COLO668 (cell line): ENCODE results near the gene LASP1NB.
"Not testable (repeated sequence)": the region's sequence is repeated elsewhere in the genome, so short reads cannot be mapped to it uniquely, and the experiment has no call there.

Source experiments
- DNase-seq: peaks from one replicate; lab custom pipeline; 2025; ENCODE audit not compliant: unreplicated experiment; lab: John Stamatoyannopoulos, UW

LASP1NB gene

DNA sequence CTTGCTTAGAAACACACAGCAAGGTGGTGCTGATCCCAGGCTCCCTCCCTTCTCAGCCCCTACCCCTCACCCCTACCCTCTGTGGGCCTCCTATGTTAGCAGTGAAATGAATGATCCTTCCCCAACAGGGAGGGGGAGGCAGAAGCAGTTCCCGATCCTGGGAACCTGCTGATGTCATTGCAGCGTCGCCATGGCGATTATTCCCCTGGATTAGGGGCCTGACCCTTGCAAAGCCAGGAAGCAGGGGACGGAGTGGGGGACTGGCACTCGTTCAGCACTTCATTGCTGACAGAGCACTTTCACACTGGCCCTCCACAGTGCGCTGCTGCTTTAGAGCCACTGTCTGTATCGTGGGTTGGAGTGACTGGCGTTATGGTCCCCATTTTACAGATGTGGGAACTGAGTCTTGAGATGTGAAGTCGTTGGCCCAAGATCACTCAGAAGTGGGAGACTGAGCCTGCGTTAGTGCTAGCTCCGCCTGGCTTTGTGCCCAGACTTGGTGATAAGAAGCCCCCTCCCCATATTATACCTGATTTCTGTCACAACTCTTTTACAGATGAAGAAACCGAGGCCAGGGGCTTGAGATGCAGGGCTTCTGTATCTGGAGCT lies 29.0 kb upstream of the LASP1NB start:
- DNase-seq: no peak

GRCh38 chr17:38897176-38897575 lies 28.2 kb upstream of the LASP1NB start:
- DNase-seq: no peak

GRCh38 chr17:38897671-38898290 lies 27.6 kb upstream of the LASP1NB start:
- DNase-seq: no peak

- no peak for DNase-seq
Measured at GRCh38 chr17:38898291-38898679, 27.1 kb upstream of the LASP1NB start.

GRCh38 chr17:38898812-38899348 lies 26.5 kb upstream of the LASP1NB start:
- DNase-seq: no peak

DNA sequence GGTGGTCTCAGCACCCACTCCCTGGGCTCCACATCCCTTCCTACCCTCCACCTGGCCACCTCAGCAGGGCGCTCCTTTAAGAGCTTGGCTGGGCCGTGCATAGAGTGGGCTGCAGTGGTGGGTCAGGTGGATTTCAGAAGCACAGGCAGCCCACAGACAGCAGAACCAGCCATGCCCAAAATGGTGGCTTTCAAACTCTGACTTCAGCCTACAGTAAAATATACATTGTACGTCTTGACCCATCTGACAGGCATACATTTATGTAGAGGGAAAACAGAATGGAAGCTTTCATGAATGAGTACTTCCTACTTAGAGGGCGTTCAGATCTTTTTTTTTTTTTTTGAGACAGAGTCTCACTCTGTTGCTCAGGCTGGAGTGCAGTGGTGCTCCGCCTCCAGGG lies 26.0 kb upstream of the LASP1NB start:
- DNase-seq: no peak

- no peak for DNase-seq
Measured at GRCh38 chr17:38900978-38901656, 24.3 kb upstream of the LASP1NB start.

GRCh38 chr17:38903404-38903803 lies 22.0 kb upstream of the LASP1NB start:
- DNase-seq: no peak

DNA sequence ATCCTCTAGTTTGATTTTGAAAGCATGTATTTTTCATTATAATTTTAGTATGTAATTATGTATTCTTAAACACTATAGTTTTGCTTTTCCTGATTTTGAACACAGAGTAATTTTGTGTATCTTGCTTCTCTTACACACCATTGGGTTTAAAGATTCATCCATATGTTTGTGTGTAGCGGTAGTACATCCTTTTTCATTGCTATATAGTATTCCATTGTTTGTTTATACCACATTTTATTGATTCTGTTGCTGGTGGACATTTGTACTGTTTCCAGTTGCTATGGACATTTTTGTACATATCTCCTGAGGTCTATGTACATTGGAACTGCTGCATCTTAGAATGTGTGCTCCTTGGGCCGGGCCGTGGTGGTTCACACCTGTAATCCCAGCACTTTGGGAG lies 20.5 kb upstream of the LASP1NB start:
- DNase-seq: no peak

DNA sequence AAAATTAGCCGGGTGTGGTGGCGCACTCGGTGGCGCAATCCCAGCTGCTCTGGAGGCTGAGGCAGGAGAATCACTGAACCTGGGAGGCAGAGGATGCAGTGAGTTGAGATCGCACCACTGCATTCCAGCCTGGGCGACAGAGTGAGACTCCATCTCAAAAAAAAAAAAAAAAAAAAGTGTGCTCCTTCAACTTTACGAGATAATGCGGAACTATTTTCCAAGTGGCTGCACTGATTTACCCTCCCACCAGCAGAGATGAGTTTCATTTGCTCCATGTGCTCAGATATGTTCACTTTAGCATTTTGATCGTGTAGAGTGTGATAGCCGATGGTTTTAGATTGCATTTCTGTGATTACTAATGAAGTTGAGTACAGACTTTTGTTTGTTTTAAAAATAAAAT lies 20.0 kb upstream of the LASP1NB start:
- no peak for DNase-seq

GRCh38 chr17:38906460-38907228 lies 18.8 kb upstream of the LASP1NB start:
- no peak for DNase-seq

DNA sequence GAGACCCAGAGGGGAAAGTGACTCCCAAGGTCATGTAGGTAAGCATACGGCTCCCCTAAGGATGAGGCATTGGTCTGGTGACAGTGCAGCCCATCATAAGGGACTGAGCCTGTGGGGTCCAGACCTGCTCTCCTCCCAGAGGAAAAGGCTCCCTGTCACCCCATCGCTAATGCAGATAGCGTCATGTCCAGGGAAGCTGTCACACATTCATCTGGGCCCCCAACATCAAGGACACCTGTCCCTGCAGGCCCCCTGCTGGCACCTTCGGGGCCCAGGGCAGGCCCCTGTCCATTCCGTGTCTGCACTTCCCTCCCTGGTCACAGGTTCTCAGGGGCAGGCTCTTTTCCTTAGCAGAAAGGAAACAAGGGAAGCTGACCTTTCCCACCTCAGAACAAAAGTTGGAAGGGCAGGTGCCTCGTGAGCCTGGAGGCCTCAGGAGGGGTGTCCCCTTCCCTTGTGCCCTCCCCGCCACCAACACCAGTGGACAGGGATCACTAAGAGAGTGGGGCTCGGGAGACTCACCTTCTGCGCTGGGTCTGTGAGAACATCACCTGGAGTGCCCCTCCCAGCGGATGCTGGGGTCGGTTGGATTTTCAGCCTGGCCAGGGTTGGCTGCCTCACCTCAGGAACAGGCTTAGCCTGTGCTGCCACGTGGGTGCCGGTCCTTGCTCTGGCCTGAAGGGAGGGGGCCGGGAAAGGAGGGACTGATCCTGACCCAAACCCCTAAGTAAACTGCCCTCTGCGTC lies 17.3 kb upstream of the LASP1NB start:
- DNase-seq: no peak

GRCh38 chr17:38908676-38909181 lies 16.7 kb upstream of the LASP1NB start:
- DNase-seq: no peak

DNA sequence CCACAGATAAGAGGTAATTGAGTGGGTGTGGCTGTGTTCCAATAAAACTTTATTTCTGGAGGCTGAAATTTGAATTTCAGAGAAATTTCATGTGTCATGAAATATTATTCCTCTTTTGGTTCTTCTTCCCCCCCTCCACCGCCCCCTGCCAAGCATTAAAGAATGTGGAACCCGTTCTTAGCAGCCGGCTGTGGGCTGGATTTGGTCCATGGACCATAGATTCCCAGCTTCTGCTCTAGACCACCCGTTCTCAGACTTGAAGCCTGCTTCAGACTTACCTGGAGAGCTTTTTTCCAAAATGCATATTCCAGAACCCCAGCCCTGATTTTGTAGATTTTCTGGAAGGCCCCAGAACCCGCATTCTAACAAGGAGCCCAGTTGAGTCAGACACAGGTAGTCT lies 15.1 kb upstream of the LASP1NB start:
- no peak for DNase-seq

DNA sequence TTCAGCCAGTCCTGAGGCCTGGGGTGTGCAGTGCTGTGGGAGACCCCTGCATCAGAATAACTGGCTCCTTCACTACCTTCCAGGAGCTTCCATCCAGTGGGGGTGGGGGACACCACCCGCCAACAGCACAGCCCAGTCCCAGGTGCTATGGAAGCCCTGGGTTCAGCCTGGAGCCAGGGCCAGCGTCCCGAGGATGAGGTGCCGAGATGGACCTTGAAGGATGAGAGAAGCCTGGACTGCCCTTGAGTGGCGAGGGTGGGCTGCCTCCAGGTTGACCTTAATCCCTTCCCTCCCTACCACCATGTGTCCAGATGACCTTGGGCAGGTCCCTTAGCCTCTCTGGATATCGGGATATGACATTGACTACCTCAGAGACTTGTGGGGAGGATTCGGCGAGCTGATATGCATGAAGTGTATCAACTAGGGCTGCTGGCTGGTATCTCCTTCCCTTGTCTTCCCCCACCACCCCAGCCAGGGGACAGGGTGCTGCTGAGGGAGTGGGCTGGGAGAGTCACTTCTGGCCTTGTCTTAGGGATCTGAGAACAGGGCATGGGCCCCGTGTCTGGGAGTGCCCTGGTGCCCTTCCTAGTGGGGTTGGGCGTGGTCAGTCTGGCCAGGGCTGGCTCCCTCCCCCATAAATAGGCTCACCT lies 14.2 kb upstream of the LASP1NB start:
- DNase-seq: no peak

DNA sequence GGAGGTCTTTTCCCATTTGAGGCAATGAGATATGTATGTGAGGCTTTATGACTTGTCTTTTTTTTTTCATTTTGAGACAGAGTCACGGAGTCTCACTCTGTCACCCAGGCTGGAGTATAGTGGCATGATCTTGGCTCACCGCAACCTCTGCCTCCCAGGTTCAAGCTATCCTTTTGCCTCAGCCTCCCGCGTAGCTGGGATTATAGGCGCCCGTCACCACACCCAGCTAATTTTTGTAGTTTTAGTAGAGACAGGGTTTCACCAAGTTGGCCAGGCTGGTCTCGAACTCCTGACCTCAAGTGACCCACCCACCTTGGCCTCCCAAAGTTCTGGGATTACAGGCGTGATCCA lies 13.7 kb upstream of the LASP1NB start:
- not testable (repeated sequence) for DNase-seq

DNA sequence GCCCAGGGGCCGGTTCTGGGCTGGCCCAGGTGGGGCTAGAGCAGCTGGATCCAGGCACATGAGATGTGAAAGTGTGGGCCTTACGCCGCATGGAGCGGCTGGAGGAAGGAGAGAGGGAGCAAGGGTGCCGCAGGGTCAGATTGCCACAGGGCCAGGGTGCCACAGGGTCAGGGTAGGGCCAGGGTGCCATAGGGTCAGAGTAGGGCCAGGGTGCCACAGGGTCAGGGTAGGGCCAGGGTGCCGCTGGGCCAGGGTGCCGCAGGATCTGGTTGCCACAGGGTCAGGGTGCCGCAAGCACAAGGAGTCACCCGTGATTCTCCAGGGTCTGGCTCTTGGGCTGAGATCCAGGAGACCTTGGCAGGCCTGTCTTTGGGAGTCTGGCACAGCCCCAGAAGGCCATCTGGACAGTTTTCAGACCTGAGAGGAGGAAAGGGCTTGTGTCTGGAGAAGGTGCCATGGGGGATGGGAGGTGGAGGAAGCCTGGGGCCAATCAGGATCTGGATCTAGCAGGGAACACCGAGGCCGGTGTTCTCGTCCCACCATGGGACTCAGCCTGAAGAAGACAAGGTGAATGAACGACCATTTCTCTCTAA lies 13.1 kb upstream of the LASP1NB start:
- no peak for DNase-seq

- no peak for DNase-seq
Measured at GRCh38 chr17:38914741-38915638, 10.4 kb upstream of the LASP1NB start.

DNA sequence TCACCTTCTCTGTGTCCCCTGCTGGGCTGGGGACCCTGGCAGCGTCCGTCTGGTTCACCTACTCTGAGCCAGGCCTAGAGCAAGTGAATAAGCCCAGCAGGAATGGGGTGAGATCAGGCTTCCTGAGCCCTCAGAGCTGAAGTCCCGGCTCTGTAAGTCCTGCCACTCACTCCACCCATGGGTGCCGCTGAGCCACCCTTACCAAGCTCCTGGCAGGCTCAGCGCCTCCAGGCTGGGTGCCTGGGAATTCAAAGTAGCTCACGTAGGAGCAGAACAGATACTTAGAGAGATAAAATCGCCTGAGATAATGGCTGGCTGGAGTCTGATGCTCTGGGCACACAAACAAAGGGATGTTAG lies 9.8 kb upstream of the LASP1NB start:
- DNase-seq: no peak
